HepG2 (cell line): ENCODE results near the gene JMJD1C. TPM values are rescaled to one million over a fixed set of nuclear protein-coding genes. Genes with fewer than 3 reads are reported as not detected.

Experiments used
- CCAR2 ChIP-seq: fragments of 200-400 bp; formaldehyde crosslinking; optimal IDR thresholded peaks from 2 replicates; pipeline ENCODE3; 2018; ENCODE audit warnings: low read depth, mild to moderate bottlenecking, low read length, moderate library complexity
- FOXC1 ChIP-seq: sonication (generic); formaldehyde crosslinking; IDR thresholded peaks from 2 replicates; pipeline ENCODE4 v1.8.0; 2022; ENCODE audit warnings: mild to moderate bottlenecking, missing genetic modification reagents, borderline replicate concordance
- JUNB ChIP-seq: sonication (generic); formaldehyde crosslinking; IDR thresholded peaks from 2 replicates; pipeline ENCODE4 v1.8.0; 2022; ENCODE audit warnings: missing genetic modification reagents, mild to moderate bottlenecking, borderline replicate concordance
- KDM2A ChIP-seq: sonication (generic); formaldehyde crosslinking; IDR thresholded peaks from 2 replicates; pipeline ENCODE4 v1.4.0; 2020; ENCODE audit warnings: low read depth, missing genetic modification reagents, borderline replicate concordance
- KDM3A ChIP-seq: IDR thresholded peaks from 2 replicates; pipeline ENCODE4 v1.6.1; 2018; ENCODE audit warnings: low read depth, missing compliant biosample characterization
- KDM5A ChIP-seq: fragments of 200-600 bp; sonication (generic); IDR thresholded peaks from 2 replicates; pipeline ENCODE4 v1.7.0; 2018; ENCODE audit warnings: antibody characterized with exemption, mild to moderate bottlenecking, low read length, borderline replicate concordance
- RBFOX2 ChIP-seq: fragments of 200-400 bp; formaldehyde crosslinking; IDR thresholded peaks from 2 replicates; pipeline ENCODE4 v1.6.1; 2017; ENCODE audit warnings: low read depth, mild to moderate bottlenecking, low read length
- SIN3B ChIP-seq: fragments of 150-350 bp; IDR thresholded peaks from 2 replicates; pipeline ENCODE4 v1.6.1; 2014; ENCODE audit warnings: low read length
- ZNF331 ChIP-seq: sonication (generic); formaldehyde crosslinking; IDR thresholded peaks from 2 replicates; pipeline ENCODE4 v1.4.0; 2020; ENCODE audit warnings: missing genetic modification reagents
- ZNF431 ChIP-seq: sonication (generic); formaldehyde crosslinking; IDR thresholded peaks from 2 replicates; pipeline ENCODE4 v1.9.0; 2022; ENCODE audit warnings: missing genetic modification reagents, low read depth, mild to moderate bottlenecking, borderline replicate concordance
- ZSCAN9 ChIP-seq: IDR thresholded peaks from 2 replicates; pipeline ENCODE4 v1.6.1; 2016; ENCODE audit warnings: borderline replicate concordance
- polyA plus RNA-seq, 8 experiments: library from polyadenylated mRNA; depleted of rRNA in 3 of 8; stranded (reverse) in 7 of 8; unstranded in 1 of 8; fragments of >200 nt; fragmentation: Illumina TruSeq in 4 of 8; extraction: Trizol in 4 of 8; gene quantifications; 2 replicates each; pipeline versions ENCODE4 v1.2.1 to v1.2.3, GENCODE V29; 2011 to 2016; ENCODE audit warnings: low read depth in 4 of 8, missing spikeins in 1 of 8, mixed read lengths in 1 of 8; ENCODE audit not compliant: insufficient read depth in 1 of 8
- total RNA-seq, 5 experiments: library from RNA; depleted of rRNA; stranded (reverse); fragments of >200 nt; fragmentation: Illumina TruSeq; extraction: Trizol; gene quantifications; 2 replicates each; pipeline ENCODE4 v1.2.3, GENCODE V29; 2016; ENCODE audit warnings: low read depth in 1 of 5
- TF ChIP-seq, protein P1 (sequence below): sonication (generic); formaldehyde crosslinking; IDR thresholded peaks from 2 replicates; pipeline ENCODE4 v1.8.0; 2022; ENCODE audit warnings: missing genetic modification reagents, mild to moderate bottlenecking, borderline replicate concordance
- TF ChIP-seq, protein P2 (sequence below): sonication (generic); formaldehyde crosslinking; IDR thresholded peaks from 2 replicates; pipeline ENCODE4 v1.4.0; 2020; ENCODE audit warnings: mild to moderate bottlenecking, missing genetic modification reagents
- TF ChIP-seq, protein P3 (sequence below): sonication (generic); formaldehyde crosslinking; IDR thresholded peaks from 2 replicates; pipeline ENCODE4 v1.8.0; 2022; ENCODE audit warnings: missing genetic modification reagents, low read depth, mild to moderate bottlenecking, borderline replicate concordance
- TF ChIP-seq, protein P4 (sequence below): sonication (generic); formaldehyde crosslinking; IDR thresholded peaks from 2 replicates; pipeline ENCODE4 v1.5.0; 2020; ENCODE audit warnings: mild to moderate bottlenecking, missing genetic modification reagents, moderate library complexity
- TF ChIP-seq, protein P5 (sequence below): sonication (generic); formaldehyde crosslinking; IDR thresholded peaks from 2 replicates; pipeline ENCODE4 v1.4.0; 2020; ENCODE audit warnings: missing genetic modification reagents

The JMJD1C gene
- total and polyA plus RNA-seq, 2 of the 13 experiments (the other 11 are each of a cell fraction or from before 2014, with no cell fraction given) = 42.3 to 42.7 TPM

DNA sequence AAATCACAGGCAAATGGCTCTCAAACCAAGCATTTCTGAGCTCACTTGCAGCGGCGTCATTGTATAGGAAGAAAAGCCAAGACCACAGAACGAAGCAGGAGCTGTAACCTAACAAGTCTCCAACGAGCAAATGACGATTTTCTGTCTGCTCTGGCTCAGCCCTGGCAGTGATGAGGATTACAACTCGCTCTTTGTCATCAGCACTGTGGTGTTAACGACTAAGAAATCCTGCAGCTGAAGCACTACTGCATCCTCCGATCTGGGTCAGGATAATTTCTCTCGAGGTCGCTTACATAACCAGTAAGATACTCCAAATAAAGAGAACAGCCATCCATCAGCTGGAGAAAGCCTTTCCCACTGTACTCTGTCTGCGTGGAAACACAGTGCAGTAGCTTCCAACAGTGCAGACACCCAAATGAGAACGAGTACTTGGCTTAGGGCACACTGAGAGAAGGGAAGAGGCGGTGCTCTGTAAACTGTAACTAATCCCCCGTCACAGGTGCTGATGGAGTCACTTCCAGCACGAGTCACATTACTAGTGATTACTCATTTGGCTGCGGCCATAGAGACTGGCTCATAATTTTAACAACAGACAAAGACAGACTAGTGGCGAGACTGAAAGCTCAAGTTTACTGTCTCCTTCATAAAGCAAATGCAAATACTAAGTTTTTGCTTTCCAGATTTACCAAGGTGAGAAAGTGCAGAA is 196.8 kb downstream of the JMJD1C start (continued):
- TF ChIP-seq CCAR2 (no peak), KDM3A (CRISPR knock-in tag) (no peak), ZNF431 (CRISPR knock-in tag) (no peak), ZNF331 (CRISPR knock-in tag) (peak; percentile 47), SIN3B (no peak), KDM5A (peak; percentile 8; the same call in 1 of the 2 replicates), RBFOX2 (peak; percentile 70), KDM2A (peak; percentile 48; the same call in 1 of the 2 replicates), ZSCAN9 (CRISPR knock-in tag) (peak; percentile 98), JUNB (CRISPR knock-in tag) (no peak; the same call in 1 of the 2 replicates), FOXC1 (CRISPR knock-in tag) (no peak; the same call in 1 of the 2 replicates)
- TF ChIP-seq, protein P1, sequence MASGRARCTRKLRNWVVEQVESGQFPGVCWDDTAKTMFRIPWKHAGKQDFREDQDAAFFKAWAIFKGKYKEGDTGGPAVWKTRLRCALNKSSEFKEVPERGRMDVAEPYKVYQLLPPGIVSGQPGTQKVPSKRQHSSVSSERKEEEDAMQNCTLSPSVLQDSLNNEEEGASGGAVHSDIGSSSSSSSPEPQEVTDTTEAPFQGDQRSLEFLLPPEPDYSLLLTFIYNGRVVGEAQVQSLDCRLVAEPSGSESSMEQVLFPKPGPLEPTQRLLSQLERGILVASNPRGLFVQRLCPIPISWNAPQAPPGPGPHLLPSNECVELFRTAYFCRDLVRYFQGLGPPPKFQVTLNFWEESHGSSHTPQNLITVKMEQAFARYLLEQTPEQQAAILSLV = peak; percentile 59; the same call in 1 of the 2 replicates
- TF ChIP-seq, protein P2, sequence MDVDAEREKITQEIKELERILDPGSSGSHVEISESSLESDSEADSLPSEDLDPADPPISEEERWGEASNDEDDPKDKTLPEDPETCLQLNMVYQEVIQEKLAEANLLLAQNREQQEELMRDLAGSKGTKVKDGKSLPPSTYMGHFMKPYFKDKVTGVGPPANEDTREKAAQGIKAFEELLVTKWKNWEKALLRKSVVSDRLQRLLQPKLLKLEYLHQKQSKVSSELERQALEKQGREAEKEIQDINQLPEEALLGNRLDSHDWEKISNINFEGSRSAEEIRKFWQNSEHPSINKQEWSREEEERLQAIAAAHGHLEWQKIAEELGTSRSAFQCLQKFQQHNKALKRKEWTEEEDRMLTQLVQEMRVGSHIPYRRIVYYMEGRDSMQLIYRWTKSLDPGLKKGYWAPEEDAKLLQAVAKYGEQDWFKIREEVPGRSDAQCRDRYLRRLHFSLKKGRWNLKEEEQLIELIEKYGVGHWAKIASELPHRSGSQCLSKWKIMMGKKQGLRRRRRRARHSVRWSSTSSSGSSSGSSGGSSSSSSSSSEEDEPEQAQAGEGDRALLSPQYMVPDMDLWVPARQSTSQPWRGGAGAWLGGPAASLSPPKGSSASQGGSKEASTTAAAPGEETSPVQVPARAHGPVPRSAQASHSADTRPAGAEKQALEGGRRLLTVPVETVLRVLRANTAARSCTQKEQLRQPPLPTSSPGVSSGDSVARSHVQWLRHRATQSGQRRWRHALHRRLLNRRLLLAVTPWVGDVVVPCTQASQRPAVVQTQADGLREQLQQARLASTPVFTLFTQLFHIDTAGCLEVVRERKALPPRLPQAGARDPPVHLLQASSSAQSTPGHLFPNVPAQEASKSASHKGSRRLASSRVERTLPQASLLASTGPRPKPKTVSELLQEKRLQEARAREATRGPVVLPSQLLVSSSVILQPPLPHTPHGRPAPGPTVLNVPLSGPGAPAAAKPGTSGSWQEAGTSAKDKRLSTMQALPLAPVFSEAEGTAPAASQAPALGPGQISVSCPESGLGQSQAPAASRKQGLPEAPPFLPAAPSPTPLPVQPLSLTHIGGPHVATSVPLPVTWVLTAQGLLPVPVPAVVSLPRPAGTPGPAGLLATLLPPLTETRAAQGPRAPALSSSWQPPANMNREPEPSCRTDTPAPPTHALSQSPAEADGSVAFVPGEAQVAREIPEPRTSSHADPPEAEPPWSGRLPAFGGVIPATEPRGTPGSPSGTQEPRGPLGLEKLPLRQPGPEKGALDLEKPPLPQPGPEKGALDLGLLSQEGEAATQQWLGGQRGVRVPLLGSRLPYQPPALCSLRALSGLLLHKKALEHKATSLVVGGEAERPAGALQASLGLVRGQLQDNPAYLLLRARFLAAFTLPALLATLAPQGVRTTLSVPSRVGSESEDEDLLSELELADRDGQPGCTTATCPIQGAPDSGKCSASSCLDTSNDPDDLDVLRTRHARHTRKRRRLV = no peak
- TF ChIP-seq, protein P3, sequence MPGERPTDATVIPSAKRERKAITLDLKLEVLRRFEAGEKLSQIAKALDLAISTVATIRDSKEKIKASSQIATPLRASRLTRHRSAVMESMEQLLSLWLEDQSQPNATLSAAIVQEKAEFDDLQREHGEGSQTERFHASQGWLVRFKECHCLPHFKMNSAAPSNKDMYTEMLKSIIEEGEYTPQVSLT (CRISPR knock-in tag) = no peak
- TF ChIP-seq, protein P4, sequence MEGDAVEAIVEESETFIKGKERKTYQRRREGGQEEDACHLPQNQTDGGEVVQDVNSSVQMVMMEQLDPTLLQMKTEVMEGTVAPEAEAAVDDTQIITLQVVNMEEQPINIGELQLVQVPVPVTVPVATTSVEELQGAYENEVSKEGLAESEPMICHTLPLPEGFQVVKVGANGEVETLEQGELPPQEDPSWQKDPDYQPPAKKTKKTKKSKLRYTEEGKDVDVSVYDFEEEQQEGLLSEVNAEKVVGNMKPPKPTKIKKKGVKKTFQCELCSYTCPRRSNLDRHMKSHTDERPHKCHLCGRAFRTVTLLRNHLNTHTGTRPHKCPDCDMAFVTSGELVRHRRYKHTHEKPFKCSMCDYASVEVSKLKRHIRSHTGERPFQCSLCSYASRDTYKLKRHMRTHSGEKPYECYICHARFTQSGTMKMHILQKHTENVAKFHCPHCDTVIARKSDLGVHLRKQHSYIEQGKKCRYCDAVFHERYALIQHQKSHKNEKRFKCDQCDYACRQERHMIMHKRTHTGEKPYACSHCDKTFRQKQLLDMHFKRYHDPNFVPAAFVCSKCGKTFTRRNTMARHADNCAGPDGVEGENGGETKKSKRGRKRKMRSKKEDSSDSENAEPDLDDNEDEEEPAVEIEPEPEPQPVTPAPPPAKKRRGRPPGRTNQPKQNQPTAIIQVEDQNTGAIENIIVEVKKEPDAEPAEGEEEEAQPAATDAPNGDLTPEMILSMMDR (CRISPR knock-in tag) = no peak
- TF ChIP-seq, protein P5, sequence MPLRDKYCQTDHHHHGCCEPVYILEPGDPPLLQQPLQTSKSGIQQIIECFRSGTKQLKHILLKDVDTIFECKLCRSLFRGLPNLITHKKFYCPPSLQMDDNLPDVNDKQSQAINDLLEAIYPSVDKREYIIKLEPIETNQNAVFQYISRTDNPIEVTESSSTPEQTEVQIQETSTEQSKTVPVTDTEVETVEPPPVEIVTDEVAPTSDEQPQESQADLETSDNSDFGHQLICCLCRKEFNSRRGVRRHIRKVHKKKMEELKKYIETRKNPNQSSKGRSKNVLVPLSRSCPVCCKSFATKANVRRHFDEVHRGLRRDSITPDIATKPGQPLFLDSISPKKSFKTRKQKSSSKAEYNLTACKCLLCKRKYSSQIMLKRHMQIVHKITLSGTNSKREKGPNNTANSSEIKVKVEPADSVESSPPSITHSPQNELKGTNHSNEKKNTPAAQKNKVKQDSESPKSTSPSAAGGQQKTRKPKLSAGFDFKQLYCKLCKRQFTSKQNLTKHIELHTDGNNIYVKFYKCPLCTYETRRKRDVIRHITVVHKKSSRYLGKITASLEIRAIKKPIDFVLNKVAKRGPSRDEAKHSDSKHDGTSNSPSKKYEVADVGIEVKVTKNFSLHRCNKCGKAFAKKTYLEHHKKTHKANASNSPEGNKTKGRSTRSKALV (CRISPR knock-in tag) = no peak
